Hepatocyte (in vitro differentiated cells): ENCODE measurements around the gene ATOH8. TPM values are rescaled to one million over a fixed set of nuclear protein-coding genes. Genes with fewer than 3 reads are reported as not detected.

Source experiments
- DNase-seq: peaks from one replicate; pipeline ENCODE4 v3.0.0-alpha.2; 2016; ENCODE audit warnings: low spot score
- H2AFZ ChIP-seq: fragments of 200-600 bp; sonication (generic); 2 replicates; pipeline ENCODE4 v1.6.0; 2016; ENCODE audit warnings: antibody characterized with exemption, mild to moderate bottlenecking
- H3K27ac ChIP-seq: fragments of 200-600 bp; sonication (generic); 2 replicates; pipeline ENCODE4 v1.5.1; 2016; ENCODE audit warnings: mild to moderate bottlenecking
- H3K27me3 ChIP-seq: fragments of 200-600 bp; sonication (generic); 2 replicates; pipeline ENCODE4 v1.6.1; 2016
- H3K36me3 ChIP-seq: fragments of 200-600 bp; sonication (generic); replicated peaks from 2 replicates; pipeline ENCODE4 v1.5.1; 2016; ENCODE audit warnings: low read depth; ENCODE audit not compliant: insufficient read depth
- H3K4me1 ChIP-seq: fragments of 200-600 bp; sonication (generic); 2 replicates; pipeline ENCODE4 v1.5.1; 2016; ENCODE audit warnings: mild to moderate bottlenecking, moderate library complexity; ENCODE audit not compliant: insufficient read depth
- H3K4me2 ChIP-seq: fragments of 200-600 bp; sonication (generic); 2 replicates; pipeline ENCODE4 v1.6.0; 2016
- H3K4me3 ChIP-seq: fragments of 200-600 bp; sonication (generic); 2 replicates; pipeline ENCODE4 v1.5.1; 2016; ENCODE audit warnings: mild to moderate bottlenecking
- H3K79me2 ChIP-seq: fragments of 200-600 bp; sonication (generic); 2 replicates; pipeline ENCODE4 v1.6.0; 2017; ENCODE audit warnings: mild to moderate bottlenecking
- H3K9me2 ChIP-seq: fragments of 200-600 bp; sonication (generic); replicated peaks from 2 replicates; pipeline ENCODE4 v1.6.0; 2017; ENCODE audit warnings: mild to moderate bottlenecking; ENCODE audit not compliant: insufficient read depth
- H3K9me3 ChIP-seq: fragments of 200-600 bp; sonication (generic); 2 replicates; pipeline ENCODE4 v1.5.1; 2016; ENCODE audit warnings: low read depth, mild to moderate bottlenecking
- H4K20me1 ChIP-seq: fragments of 200-600 bp; sonication (generic); 2 replicates; pipeline ENCODE4 v1.6.0; 2016; ENCODE audit warnings: mild to moderate bottlenecking; ENCODE audit not compliant: insufficient read depth, poor library complexity, severe bottlenecking
- EZH2 ChIP-seq: fragments of 200-600 bp; sonication (generic); IDR thresholded peaks from 2 replicates; pipeline ENCODE4 v1.6.1; 2016; ENCODE audit warnings: antibody characterized with exemption, mild to moderate bottlenecking, borderline replicate concordance
- EZH2phosphoT487 ChIP-seq: fragments of 200-600 bp; sonication (generic); IDR thresholded peaks from one replicate; pipeline ENCODE4 v1.6.1; 2018; ENCODE audit warnings: antibody characterized with exemption, mild to moderate bottlenecking, low read depth, moderate library complexity; ENCODE audit not compliant: unreplicated experiment, severe bottlenecking
- WGBS: methylation state at CpG from one replicate; pipeline ENCODE4 v1.1.6; 2016; ENCODE audit warnings: low lambda C conversion rate; ENCODE audit errors: missing lambda C conversion rate; 5-methylcytosine and 5-hydroxymethylcytosine counted together
- polyA plus RNA-seq: library from polyadenylated mRNA; unstranded; fragments of >200 nt; fragmentation: Nextera tagmentation; extraction: Ambion mirVana; gene quantifications from 2 replicates; pipeline ENCODE4 v1.2.1, GENCODE V29; 2016
- total RNA-seq: library from RNA; depleted of rRNA; stranded (reverse); fragments of >200 nt; gene quantifications from 2 replicates; pipeline ENCODE4 v1.2.3, GENCODE V29; 2014
- TF ChIP-seq, protein P1 (sequence below): fragments of 200-600 bp; sonication (generic); IDR thresholded peaks from 2 replicates; pipeline ENCODE4 v1.5.1; 2016; ENCODE audit warnings: antibody characterized with exemption, mild to moderate bottlenecking; ENCODE audit not compliant: poor library complexity

ATOH8 gene
- total and polyA plus RNA-seq, 2 experiments from 2014 or later, result 1.3 to 2.0 TPM

DNA sequence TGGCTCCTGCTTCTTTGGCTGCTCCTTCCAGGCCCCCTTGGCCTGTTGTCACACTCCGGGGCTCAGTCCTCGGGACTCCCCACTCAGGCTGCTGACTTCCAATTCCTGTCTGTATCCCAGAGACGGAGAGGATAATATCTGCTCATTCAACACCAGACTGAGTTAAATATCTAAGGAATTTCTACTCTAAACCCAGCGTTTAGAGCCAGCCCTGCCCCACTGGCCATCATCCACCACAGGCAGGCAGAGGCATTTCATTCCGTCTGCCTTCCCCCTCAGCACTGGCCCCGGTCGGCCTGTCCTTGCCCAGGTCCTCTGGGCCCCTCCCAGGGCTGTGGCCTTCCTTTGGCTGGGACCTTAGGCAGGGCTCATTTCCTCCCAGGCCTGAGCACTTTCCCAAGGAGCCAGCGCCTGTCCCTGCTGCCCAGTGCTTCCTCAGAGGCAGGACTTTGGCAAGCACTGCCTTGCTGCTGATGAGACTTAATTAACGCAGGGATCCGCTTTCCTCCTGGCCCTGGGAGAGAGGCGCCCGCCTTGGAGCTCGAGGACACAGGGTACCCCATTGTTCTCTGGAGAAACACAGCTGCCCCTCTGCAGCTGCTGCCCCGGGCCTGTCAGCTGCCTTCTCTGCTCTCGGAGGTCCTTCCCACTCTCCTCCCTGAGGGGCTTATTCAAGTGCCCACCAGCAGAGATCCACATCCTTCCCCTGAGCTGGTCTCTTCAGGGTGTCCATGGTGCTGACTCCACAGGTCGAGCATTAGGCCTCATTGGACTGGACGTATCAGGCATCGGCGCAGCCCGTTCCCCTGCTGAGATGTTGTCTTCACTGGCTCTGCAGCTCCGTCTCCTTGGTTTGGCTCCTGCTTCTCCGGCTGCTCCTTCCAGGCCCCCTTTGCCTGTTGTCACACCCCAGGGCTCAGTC, 42.8 kb downstream of the ATOH8 start:
- peak overlapping the region; percentile 50 for H3K27ac ChIP-seq

DNA sequence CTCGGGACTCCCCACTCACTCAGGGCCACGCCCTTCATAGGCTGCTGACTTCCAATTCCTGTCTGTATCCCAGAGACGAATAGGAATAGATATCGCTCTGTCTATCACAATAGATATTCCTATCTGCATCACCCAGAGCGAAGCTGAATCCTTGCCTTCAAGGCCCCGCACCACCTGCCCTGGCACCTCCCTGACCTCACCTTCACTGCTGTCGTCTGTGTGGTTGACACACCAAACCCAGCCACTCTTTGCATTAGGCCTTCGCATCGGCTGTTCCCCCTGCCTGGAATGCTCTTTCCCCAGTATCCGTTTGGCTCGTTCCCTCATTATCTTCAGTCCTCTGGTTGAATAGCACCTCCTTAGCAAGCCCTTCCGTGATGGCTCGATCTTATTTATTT, 43.5 kb downstream of the ATOH8 start:
- Histone ChIP-seq H3K4me3 (no peak overlapping the region), H3K9me3 (no peaks in the 10 kb centered on the region), H3K27ac (no peak overlapping the region), H3K36me3 (no peaks in the 10 kb centered on the region), H3K4me1 (peaks cover 43% of the 10 kb centered on the region), H3K27me3 (no peaks in the 10 kb centered on the region), H3K9me2 (no peaks in the 10 kb centered on the region), H2AFZ (no peak overlapping the region), H4K20me1 (no peaks in the 10 kb centered on the region), H3K79me2 (no peaks in the 10 kb centered on the region), H3K4me2 (no peak overlapping the region)
- 94% methylated on average over 13 of the region's 13 CpGs for WGBS
- TF ChIP-seq, protein P1, sequence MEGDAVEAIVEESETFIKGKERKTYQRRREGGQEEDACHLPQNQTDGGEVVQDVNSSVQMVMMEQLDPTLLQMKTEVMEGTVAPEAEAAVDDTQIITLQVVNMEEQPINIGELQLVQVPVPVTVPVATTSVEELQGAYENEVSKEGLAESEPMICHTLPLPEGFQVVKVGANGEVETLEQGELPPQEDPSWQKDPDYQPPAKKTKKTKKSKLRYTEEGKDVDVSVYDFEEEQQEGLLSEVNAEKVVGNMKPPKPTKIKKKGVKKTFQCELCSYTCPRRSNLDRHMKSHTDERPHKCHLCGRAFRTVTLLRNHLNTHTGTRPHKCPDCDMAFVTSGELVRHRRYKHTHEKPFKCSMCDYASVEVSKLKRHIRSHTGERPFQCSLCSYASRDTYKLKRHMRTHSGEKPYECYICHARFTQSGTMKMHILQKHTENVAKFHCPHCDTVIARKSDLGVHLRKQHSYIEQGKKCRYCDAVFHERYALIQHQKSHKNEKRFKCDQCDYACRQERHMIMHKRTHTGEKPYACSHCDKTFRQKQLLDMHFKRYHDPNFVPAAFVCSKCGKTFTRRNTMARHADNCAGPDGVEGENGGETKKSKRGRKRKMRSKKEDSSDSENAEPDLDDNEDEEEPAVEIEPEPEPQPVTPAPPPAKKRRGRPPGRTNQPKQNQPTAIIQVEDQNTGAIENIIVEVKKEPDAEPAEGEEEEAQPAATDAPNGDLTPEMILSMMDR, result no peak
- no peak for TF ChIP-seq EZH2phosphoT487
- TF ChIP-seq EZH2, result no peak
- no peak for DNase-seq

More for the DNA sequence above, 42.8 kb downstream of the ATOH8 start:
- Histone ChIP-seq H4K20me1 (no peaks in the 10 kb centered on the region), H2AFZ (no peak overlapping the region), H3K79me2 (no peaks in the 10 kb centered on the region), H3K36me3 (no peaks in the 10 kb centered on the region), H3K4me1 (peaks cover 48% of the 10 kb centered on the region), H3K9me2 (no peaks in the 10 kb centered on the region), H3K9me3 (no peaks in the 10 kb centered on the region), H3K4me3 (no peak overlapping the region), H3K27me3 (no peaks in the 10 kb centered on the region), H3K4me2 (no peak overlapping the region)
- no peak for TF ChIP-seq EZH2
- TF ChIP-seq EZH2phosphoT487, result no peak
- TF ChIP-seq, protein P1, result no peak
- WGBS, result 77% methylated on average over 22 of the region's 22 CpGs
- DNase-seq, result no peak

DNA sequence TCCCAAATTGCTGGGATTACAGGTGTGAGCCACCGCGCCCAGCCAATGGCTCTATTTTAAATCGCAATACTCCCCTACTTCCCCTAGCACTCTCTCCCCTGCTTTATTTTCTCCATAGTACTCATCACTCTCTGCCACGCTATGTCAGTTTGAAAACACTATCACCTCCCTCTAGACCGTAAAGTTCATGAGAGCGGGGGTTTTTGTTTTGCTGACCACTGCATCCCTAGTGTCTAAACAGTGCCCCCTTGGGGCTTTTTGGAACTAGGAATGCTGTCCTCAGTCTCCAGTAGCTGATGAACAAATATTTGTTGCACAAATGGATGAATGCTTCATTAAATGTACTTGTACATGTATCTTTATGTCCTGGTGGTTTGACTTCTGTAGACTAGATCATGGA, 44.1 kb downstream of the ATOH8 start:
- no peak overlapping the region for H2AFZ ChIP-seq
- no peaks in the 10 kb centered on the region for H3K79me2 ChIP-seq
- H4K20me1 ChIP-seq, result no peaks in the 10 kb centered on the region
- H3K9me2 ChIP-seq, result no peaks in the 10 kb centered on the region
- H3K36me3 ChIP-seq, result no peaks in the 10 kb centered on the region
- no peak overlapping the region for H3K4me3 ChIP-seq
- H3K9me3 ChIP-seq, result no peaks in the 10 kb centered on the region
- no peaks in the 10 kb centered on the region for H3K27me3 ChIP-seq
- H3K4me1 ChIP-seq, result peaks cover 38% of the 10 kb centered on the region
- H3K27ac ChIP-seq, result no peak overlapping the region
- no peak for DNase-seq
- H3K4me2 ChIP-seq, result no peak overlapping the region
- no peak for TF ChIP-seq EZH2phosphoT487
- TF ChIP-seq, protein P1, result peak; percentile 37
- WGBS, result 78% methylated on average over 6 of the region's 6 CpGs
